CD4-positive, alpha-beta T cell treated with Interleukin-17A for 4 hours (primary cell): Measurements from ENCODE around the gene ARSA.

Experiments used
- DNase-seq: peaks from one replicate; pipeline ENCODE4 v3.0.0-alpha.2; 2020; ENCODE audit warnings: mixed read lengths

The ARSA gene

GRCh38 chr22:50576806-50577696 is 50.9 kb downstream of the ARSA start:
- peak; percentile 16 for DNase-seq

DNA sequence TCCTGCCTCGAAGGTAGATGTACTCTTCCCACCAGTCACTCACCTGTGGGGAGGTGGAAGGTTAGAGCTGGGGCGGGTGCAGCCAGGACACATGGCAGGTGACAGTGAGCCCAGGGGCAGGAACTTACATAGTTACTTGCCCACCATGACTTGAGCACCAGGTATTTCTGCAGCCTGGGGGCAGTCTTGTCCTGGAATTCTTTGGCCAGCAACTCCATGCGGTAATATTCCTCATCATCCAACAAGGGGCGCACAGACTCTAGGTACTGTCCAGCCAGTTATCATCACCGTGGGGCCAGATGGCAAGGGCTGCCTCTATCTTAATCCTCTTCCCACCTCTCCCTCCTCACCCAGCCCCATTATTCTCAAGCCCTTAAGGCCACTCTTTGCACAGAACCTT is 51.9 kb downstream of the ARSA start:
- no peak for DNase-seq

- no peak for DNase-seq
Measured at GRCh38 chr22:50575426-50575941, 52.5 kb downstream of the ARSA start.
